Measurements from ENCODE around the gene B4GALNT3. TPM values are rescaled to one million over a fixed set of nuclear protein-coding genes. Genes with fewer than 3 reads are reported as not detected.

Gene B4GALNT3
- 3.1 and 3.8 TPM in 2 replicates for total RNA-seq

GRCh38 chr12:459430-460258 is at the start of gene B4GALNT3:
Gene B4GALNT3 (plus strand): TSS chr12:459939. CDS start chr12:460377, 438 bp downstream.

Small RNAs within 50 kb of the gene (small RNA-seq; reads per million reads assigned to genes)
- gene RNU7-103P, result not detected

Other genes starting within 250 kb of the B4GALNT3 start
- not detected in 2 replicates for gene SLC6A12, start 245.8 kb upstream of the B4GALNT3 start, total RNA-seq
- gene SLC6A13, start 197.1 kb upstream of the B4GALNT3 start, total RNA-seq, result 0.32 TPM in 1 of 2 replicates, not detected in the other
- gene KDM5A, start 70.6 kb upstream of the B4GALNT3 start, total RNA-seq, result 64.3 and 64.9 TPM in 2 replicates
- 8.9 and 11.8 TPM in 2 replicates for gene CCDC77, start 58.3 kb upstream of the B4GALNT3 start, total RNA-seq
- 5.6 and 7.7 TPM in 2 replicates for gene NINJ2, start 203.5 kb downstream of the B4GALNT3 start, total RNA-seq

Data from articular chondrocyte of knee joint (primary cell).